Measurements from ENCODE around the gene NDUFV1.
A peak's percentile ranks its signal among the peaks of the same experiment; 100 is the strongest.
"Not testable (repeated sequence)": the region's sequence is repeated elsewhere in the genome, so short reads cannot be mapped to it uniquely, and the experiment has no call there.

NDUFV1 gene

DNA sequence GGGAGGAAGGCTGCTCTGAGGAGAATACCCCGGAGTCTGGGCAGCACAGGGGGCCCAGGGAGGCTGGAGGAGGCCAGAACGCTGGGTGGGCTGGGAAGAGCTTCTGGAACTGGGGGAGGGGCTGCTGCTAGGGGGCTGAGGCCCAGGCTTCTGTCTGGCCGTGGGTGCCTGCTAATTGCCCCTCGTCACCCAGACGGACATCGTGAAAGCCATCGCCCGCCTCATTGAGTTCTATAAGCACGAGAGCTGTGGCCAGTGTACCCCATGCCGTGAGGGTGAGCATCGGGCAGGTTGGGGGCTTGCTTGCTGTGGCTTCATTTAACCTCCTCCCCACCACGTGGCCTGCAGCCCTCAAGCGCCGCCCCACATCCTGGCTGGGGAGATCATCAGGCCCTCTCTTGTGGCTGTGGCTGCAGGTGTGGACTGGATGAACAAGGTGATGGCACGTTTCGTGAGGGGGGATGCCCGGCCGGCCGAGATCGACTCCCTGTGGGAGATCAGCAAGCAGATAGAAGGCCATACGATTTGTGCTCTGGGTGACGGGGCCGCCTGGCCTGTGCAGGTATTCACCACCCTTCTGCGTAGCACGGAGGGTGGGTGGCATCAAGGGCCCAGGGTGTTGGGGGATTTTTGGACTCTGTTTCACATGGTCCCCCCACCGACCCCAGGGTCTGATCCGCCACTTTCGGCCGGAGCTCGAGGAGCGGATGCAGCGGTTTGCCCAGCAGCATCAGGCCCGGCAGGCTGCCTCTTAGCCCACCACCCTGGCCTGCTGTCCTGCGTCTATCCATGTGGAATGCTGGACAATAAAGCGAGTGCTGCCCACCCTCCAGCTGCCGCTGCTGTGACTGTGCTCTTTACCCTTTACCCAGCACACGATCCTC, 5.2 kb downstream of the NDUFV1 start:
- DNase-seq = no peak

- no peak for DNase-seq
These were observed 6.0 kb downstream of the NDUFV1 start for GRCh38 chr11:67612751-67613150.

GRCh38 chr11:67613313-67613959, 6.7 kb downstream of the NDUFV1 start:
- DNase-seq = no peak

- DNase-seq = peak; percentile 88
These were observed 7.4 kb downstream of the NDUFV1 start for GRCh38 chr11:67613960-67614715.

GRCh38 chr11:67614730-67615714, 8.3 kb downstream of the NDUFV1 start:
- DNase-seq = peak; percentile 82

DNA sequence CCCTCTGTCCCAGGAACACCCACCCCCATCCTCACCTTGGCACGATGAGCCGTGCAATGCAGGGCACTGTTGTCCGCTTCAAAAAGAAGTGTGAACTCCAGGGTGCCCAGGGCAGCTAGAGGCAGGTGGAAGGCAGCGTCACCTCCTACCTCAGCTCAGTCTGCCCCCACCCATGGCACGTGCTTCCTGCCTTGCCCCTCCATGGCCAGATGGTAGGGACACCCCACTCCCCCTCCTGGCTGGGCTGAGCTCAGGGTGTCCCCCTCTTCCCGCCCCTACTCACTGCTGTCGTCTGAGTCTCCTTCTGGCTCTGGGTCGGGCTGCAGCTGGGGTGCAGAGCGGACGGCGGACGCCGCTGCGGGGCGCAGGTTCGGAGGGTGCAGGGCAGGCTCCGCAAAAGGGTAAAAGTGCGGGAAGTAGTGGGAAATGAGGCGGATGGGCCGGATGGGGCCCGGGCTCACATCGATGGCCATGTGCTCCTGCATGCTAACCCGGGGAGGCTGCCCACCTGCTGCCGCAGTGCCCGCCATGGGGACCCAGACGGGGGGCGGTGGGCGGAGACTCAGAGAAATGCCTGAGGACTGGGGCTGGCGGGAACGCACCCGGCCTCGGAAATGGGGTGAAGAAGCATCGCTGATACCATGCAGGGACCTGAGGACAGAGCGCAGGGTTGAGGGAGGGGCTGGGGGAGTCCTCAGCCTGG, 9.1 kb downstream of the NDUFV1 start:
- no peak for DNase-seq

DNA sequence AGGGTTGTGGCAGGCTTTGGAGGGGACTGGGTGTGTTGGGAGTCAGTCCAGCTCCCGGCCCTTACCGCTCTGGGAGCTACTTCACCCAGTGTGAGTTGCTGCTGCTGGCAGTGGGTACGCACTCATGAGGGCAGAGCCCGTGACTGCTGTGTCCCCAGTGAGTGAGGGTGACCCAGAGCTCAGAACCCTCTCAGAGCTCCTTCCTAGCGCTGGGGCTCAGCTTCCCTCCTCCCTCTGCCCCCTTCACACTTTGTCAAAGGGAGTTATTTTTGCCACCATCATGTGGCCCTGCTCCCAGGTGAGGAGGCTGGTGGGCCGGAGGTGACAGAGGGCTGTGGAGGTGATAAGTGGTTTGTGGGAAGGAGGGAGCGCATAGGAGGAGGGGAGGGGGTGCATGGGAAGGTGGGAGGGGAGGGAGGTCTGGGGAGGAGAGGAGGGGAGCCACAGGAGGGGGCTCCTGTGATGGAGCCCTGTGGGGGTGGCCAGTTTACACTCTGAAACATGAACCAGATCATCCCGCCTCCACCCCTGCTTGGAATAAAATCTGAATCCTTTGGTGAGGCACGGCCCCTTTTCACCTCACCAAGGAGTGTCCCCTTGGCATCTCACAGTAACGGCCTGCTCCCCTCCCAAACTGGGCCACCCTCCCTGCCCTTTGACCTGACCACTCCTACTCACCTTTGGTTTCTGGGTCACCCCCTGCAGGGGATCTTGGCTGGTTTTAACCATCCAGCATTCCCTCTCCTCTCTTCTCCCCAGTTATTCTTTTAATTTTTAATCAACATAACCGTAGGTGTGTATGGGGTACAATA, 9.9 kb downstream of the NDUFV1 start:
- no peak for DNase-seq

- no peak for DNase-seq
These were observed 10.7 kb downstream of the NDUFV1 start for GRCh38 chr11:67617243-67617953.

- DNase-seq = not testable (repeated sequence)
These were observed 12.3 kb downstream of the NDUFV1 start for GRCh38 chr11:67618901-67619659.

DNA sequence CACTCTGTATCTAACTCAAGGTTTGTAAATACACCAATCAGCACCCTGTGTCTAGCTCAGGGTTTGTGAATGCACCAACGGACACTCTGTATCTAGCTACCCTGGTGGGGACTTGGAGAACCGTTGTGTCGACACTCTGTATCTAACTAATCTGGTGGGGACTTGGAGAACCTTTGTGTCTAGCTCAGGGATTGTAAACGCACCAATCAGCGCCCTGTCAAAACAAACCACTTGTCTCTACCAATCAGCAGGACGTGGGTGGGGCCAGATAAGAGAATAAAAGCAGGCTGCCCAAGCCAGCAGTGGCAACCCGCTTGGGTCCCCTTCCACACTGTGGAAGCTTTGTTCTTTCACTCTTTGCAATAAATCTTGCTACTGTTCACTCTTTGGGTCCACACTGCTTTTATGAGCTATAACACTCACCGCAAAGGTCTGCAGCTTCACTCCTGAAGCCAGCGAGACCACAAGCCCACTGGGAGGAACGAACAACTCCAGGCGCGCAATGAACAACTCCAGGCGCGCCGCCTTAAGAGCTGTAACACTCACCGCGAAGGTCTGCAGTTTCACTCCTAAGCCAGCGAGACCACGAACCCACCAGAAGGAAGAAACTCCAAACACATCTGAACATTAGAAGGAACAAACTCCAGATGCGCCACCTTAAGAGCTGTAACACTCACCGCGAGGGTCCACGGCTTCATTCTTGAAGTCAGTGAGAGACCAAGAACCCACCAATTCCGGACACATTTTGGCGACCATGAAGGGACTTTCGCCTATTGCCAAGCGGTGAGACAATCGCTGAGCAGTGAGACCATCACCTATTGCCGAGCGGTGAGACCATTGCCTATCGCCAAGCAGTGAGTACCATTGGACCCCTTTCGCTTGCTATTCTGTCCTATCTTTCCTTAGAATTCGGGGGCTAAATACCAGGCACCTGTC, 13.2 kb downstream of the NDUFV1 start:
- not testable (repeated sequence) for DNase-seq

DNA sequence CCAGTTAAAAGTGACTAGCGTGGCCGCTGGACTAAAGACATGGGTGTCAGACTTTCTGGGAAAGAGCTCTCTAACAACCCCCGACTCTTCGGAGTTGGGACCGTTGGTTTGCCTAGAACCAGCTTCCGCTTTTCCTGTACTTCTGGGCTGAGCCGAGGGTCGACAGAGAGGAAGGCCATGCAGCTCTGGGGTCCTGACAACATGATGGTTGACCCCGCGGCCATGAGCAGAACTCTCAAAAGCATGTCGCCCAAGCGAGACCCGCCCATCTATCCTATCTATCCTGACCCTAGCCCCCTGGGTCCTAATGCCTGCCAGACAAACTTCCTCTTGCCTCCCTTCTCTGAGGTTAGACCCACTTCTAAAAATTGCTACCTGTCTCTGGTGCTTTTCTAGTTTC, 13.9 kb downstream of the NDUFV1 start:
- not testable (repeated sequence) for DNase-seq

DNA sequence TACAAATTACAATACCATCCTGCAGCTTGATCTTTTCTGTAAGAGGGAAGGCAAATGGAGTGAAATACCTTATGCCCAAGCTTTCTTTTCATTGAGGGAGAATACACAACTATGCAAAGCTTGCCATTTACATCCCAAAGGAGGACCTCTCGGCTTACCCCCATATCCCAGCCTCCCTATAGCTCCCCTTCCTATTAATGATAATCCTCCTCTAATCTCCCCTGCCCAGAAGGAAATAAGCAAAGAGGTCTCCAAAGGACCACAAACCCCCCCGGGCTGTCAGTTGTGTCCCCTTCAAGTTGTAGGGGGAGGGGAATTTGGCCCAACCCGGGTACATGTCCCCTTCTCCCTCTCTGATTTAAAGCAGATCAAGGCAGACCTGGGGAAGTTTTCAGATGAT, 15.2 kb downstream of the NDUFV1 start:
- DNase-seq = not testable (repeated sequence)

GRCh38 chr11:67622905-67623304, 16.2 kb downstream of the NDUFV1 start:
- not testable (repeated sequence) for DNase-seq

DNA sequence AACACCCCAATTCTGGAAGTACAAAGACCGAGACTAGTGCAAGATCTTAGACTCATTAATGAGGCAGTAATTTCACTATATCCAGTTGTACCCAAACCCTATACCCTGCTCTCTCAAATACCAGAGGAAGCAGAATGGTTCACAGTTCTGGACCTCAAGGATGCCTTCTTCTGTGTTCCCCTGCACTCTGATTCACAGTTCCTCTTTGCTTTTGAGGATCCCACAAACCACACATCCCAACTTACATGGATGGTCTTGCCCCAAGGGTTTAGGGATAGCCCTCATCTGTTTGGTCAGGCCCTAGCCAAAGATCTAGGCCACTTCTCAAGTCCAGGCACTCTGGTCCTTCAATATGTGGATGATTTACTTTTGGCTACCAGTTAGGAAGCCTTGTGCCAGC, 17.1 kb downstream of the NDUFV1 start:
- DNase-seq = not testable (repeated sequence)

GRCh38 chr11:67626131-67626833, 19.5 kb downstream of the NDUFV1 start:
- DNase-seq = not testable (repeated sequence)

DNA sequence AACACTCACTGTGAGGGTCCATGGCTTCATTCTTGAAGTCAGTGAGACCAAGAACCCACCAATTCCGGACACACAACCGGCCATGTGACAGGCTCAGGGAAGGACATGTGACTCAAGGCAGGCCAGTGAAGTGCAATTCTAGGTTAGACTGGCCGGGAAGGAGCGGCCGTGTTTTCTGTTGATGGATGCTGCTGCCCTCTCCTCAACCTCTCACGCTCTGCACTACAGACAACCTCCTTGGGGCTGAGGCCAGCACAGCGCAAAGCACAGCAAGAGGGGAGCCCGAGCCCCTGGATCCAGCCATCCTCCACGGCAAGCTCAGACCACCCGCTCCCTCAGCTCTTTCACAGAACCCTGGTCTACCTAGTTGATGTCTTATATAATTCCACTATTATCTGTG, 20.2 kb downstream of the NDUFV1 start:
- no peak for DNase-seq

GRCh38 chr11:67627441-67627811, 20.7 kb downstream of the NDUFV1 start:
- no peak for DNase-seq

All from activated CD4-positive, alpha-beta T cell treated with anti-CD3 and anti-CD28 coated beads, Interleukin-10, Interleukin-2, amounts not matched to agents 100 ng/mL and 50 ng/mL, durations not matched to agents 16 hours and 8 hours (primary cell).